SU-DHL-6 (cell line): ENCODE data around the gene MAP2K2.

Experiments
- EZH2phosphoT487 ChIP-seq: fragments of 200-600 bp; sonication (generic), shearing (Covaris generic); conservative IDR thresholded peaks from 2 replicates; pipeline ENCODE4 v1.6.1; 2018; ENCODE audit warnings: mild to moderate bottlenecking, antibody characterized with exemption, low read length, moderate library complexity, mixed read lengths
- TF ChIP-seq, protein P1 (sequence below): fragments of 200-600 bp; sonication (generic); IDR thresholded peaks from one replicate; pipeline ENCODE4 v1.5.1; 2017; ENCODE audit warnings: antibody characterized with exemption, mild to moderate bottlenecking, low read length, moderate library complexity; ENCODE audit not compliant: insufficient read depth, poor library complexity, severe bottlenecking

- TF ChIP-seq, protein P1, sequence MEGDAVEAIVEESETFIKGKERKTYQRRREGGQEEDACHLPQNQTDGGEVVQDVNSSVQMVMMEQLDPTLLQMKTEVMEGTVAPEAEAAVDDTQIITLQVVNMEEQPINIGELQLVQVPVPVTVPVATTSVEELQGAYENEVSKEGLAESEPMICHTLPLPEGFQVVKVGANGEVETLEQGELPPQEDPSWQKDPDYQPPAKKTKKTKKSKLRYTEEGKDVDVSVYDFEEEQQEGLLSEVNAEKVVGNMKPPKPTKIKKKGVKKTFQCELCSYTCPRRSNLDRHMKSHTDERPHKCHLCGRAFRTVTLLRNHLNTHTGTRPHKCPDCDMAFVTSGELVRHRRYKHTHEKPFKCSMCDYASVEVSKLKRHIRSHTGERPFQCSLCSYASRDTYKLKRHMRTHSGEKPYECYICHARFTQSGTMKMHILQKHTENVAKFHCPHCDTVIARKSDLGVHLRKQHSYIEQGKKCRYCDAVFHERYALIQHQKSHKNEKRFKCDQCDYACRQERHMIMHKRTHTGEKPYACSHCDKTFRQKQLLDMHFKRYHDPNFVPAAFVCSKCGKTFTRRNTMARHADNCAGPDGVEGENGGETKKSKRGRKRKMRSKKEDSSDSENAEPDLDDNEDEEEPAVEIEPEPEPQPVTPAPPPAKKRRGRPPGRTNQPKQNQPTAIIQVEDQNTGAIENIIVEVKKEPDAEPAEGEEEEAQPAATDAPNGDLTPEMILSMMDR, result no peak
- no peak for TF ChIP-seq EZH2phosphoT487
These were observed 8.7 kb downstream of the MAP2K2 start for GRCh38 chr19:4115050-4115817.
